Anterior cingulate cortex (tissue), 58 donors: Measurements from ENCODE around the gene OBP2B.
A peak's percentile ranks its signal among the peaks of the same experiment; 100 is the strongest.
"Not testable (repeated sequence)": the region's sequence is repeated elsewhere in the genome, so short reads cannot be mapped to it uniquely, and the experiment has no call there.

Source experiments
- DNase-seq, 58 donors: peaks; one replicate each; lab custom pipeline; 2025; lab: John Stamatoyannopoulos, UW

OBP2B gene

DNA sequence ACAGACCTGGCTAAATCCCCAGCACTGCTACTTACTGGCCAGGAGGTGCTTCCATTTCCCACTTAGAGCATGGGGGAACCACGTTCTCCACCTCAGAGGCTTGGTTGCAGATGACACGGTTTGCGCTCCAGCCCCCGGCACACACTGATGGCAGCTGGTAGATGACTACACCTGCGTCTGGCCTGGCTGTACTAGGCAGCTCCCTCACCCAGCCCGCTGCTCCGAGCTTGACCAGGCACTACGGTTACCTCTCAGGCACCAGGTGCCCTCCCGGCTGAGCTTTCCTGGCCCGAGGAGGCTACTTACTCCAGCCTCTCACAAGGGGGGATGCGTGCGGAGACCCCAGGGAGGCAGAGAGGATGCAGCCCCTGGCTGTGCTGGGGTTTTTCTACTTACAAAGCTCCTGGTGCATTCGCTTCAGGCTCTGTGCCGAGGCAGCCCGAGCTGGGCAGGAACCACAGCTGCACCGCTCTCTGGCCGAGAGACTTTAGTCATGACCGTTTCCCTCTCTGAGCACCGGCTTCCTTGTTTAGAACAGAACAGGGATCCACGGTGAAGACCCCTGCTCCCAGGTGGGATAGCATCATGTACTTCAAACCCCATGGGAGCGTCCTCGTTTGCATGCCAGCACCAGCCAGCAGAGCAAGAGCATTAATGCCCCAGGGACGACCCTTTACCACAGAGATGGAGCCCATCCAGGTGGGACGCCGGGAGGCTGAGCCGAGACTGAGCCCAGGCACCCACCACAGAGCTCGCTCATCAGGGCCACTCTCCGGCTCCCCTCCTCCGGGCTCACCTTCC is 37.7 kb downstream of the OBP2B start:
- no peak for DNase-seq

DNA sequence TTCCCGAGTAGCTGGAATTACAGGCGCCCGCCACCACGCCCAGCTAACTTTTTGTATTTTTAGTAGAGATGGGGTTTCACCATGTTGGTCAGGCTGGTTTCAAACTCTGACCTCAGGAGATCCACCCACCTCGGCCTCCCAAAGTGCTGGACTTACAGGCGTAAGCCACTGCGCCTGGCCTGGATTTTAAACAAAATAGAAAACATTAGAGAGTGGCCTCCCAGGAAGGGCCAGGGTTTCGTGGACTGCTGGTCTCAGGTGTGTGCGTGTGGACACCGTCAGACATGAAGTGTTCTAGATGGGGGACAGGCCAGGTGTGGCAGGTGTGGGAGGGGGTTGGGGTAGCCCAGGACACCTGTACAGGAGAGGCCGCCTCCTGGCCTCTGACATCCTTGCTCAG is 38.3 kb downstream of the OBP2B start:
- no peak for DNase-seq

GRCh38 chr9:133169687-133170086 is 39.4 kb downstream of the OBP2B start:
- DNase-seq, result not testable (repeated sequence)

DNA sequence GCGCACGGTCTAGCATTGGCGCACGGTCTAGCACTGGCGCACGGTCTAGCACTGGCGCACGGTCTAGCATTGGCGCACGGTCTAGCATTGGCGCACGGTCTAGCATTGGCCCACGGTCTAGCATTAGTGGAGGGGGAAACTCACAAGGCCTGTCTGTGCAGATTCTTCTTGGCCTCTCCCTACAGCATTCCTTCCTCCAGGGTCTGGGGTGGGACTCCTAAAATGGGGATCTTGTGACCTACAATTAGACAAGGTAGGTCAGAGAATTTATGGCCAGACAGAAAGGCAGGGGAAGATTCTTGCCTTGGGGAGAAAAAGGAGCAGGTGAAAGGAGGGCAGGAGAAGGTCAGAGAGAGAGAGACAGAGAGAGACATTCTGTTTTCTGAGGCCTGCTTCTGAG is 39.9 kb downstream of the OBP2B start:
- no peak for DNase-seq

GRCh38 chr9:133168432-133168831 is 40.6 kb downstream of the OBP2B start:
- DNase-seq, result no peak

- DNase-seq, result no peak
These were observed 41.3 kb downstream of the OBP2B start for GRCh38 chr9:133167769-133168168.

GRCh38 chr9:133167096-133167730 is 41.8 kb downstream of the OBP2B start:
- DNase-seq, result no peak

DNA sequence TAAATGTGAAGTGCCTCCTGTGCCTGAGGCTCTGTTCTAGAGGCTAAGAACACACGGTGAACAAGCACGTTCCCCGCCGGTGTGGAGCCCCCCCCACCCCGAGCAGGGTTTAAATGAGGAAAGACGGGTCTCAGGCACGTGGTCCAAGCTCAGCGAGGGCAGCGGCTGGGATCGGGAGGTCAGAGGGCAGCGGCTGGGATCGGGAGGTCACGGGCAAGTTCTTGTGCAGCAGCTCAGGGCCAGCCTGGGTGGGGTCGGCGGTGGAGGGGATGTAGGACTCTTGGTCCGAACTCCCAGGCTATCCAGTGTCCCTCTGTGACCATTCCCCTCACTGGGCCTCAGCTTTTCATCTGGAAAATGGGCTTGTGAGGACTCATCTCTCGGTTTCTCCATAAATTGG is 42.7 kb downstream of the OBP2B start:
- DNase-seq, result no peak

GRCh38 chr9:133165452-133165730 is 43.7 kb downstream of the OBP2B start:
- no peak for DNase-seq

- no peak for DNase-seq
These were observed 44.9 kb downstream of the OBP2B start for GRCh38 chr9:133164191-133164590.

- DNase-seq, result peak in 17 of 58 donors; percentile 18 to 62 (median 38)
These were observed 45.4 kb downstream of the OBP2B start, which contains the start of gene GBGT1 for GRCh38 chr9:133163504-133164172. TSS of gene GBGT1 (minus strand) at chr9:133163914. CDS start at chr9:133162412, 1,502 bp downstream.

- DNase-seq, result no peak
These were observed 46.1 kb downstream of the OBP2B start for GRCh38 chr9:133162861-133163503.

GRCh38 chr9:133161547-133161950 is 47.5 kb downstream of the OBP2B start:
- DNase-seq, result no peak

GRCh38 chr9:133160742-133161546 is 48.1 kb downstream of the OBP2B start:
- peak in 12 of 58 donors; percentile 16 to 68 (median 31) for DNase-seq

DNA sequence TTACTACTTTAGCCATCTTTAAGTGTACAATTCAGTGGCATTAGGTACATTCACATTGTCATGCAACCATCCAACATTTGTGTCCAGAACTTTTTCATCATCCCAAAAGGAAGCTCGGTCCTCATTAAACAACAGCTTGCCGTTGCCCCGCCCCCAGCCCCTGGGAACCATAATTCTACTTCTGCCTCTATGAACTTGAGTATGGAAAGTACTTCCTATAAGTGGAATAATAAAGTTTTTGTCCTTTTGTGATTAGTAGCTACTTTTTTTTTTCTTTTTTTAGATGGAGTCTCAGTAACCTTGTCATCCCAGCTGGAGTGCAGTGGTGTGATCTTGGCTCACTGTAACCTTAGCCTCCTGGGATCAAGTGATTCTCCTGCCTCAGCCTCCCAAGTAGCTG is 50.4 kb downstream of the OBP2B start:
- DNase-seq, result no peak
